ENCODE data around the gene PROKR2.

The PROKR2 gene

DNA sequence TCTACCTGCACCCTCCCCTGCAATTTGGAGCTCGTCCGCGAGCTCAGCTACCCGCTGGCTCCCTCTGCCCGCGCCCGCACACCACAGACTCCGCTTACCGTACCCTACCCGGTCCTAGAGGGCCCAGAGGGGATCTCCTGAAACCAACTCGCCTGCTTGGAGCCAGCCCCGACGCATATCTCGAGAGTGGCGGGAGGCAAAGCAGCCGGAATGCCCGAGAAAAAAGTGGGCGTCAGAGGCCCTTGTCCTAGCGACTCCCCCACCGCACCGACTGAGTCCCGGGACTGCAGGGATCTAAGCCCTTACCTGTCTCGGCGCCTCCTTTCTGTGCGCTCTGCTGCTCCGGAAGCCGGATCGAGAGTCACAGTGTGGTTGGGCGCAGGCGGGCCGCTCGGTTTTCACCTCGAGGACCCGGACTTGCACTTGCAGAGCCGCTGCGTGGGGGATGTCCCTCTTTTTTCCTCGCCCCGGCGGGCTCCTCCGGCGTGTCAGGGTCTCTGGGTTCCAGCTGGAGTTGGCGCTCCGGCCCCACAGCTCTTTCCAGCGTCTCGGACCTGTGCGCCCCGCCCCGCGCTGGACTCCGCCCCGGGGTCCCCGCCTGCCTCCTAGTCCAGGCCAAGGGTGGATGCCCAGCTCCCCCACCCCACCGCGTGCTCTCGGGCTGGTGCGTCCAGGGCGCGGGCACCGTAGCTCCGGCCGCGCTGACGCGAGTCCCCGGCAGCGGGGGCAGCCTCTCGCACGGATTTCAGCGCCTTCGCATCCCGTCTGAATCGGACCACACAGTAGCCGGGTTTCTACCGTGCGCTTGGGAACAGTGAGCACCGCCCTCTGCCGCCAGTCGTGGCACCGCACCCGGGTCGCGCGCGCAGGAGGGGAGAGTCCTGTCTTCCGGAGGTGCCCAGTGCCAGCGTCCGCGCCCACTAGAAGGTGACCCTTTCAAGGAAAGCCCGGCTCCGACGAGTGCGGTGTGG lies at the start of gene PROKR2:
TSS of gene PROKR2 (minus strand) at position 767 of the 971 bp plus-strand sequence. CDS start 2,585 bp downstream, outside the sequence.
- no peak for DNase-seq (ENCODE audit: low spot score)

DNA sequence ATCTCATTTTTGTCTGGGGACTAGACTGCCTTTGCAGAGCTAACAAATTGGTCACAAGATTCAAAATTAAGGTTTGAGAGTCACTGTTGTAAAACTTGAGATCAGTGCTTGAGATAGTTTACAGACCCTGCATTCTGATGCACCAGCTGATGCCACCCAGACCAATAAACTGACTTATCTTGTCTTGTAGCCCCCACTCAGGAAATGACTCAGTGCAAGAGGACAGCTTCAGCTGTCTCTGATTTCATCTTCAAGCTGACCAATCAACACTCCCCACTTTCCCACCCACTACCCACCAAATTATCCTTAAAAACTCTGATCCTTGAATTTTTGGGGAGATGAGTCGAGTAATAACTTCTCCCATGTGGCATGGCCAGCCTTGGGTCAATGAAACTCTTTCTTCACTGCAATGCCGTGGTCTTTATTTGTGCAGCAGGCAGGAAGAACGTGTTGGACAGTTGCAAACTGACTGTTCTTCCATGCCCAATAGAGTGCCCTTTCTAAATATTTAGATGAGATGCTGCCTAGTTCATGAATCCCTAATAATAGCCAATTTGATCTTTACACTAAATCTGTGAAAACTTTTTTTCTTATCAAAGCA lies 48.3 kb upstream of the PROKR2 start:
- DNase-seq (ENCODE audit: low spot score): no peak

DNA sequence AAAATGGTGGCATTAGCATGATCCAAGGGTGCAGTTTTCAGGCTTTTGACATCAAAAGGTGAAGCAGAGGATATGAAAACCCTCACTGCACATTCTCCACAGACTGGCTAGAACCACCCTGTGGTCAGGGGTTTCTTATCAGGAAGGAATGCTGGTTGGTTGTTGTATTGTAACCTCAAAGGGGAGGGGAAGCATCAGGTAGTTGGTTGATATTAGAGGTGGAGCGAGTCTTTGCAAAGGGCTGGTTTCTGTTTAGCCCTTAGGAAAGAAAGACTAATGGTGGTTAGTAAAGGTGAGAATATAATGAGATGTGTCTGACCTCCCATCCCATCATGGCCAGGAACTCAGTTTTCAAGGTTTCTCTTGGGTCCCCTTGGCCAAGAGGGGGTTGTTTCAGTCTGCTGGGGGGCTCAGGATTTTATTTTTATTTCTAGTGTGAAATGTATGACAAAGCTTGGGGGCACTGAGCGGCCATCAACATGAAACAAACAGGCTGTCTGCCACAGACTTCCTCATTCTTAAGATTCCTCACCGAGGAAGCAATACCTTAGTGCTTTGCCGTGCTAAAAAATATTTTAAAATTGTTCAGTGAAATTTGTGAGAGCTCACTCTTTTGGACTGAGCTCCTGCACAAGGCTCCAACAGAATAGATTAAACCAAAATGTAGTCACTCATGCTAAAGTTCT lies 47.5 kb upstream of the PROKR2 start:
- no peak for DNase-seq (ENCODE audit: low spot score)

DNA sequence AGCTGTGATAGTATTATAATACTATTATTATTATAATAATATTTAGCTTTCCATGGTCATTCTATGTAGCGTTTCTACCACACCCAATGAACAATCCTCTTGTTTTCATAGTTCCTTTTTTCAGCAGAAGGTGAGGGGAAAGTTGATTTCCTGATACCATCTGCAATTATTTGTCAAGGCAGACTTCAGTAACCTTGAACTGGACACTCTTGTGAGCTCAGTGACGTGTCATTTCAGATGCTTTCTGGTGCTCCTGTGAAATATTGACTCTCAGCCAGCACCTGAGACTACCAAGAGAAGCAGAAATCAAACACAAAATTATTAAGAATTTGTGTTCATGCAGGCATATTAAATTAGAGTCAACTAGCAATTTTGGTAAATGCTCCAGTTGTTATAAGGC lies 46.0 kb upstream of the PROKR2 start:
- no peak for DNase-seq (ENCODE audit: low spot score)

DNA sequence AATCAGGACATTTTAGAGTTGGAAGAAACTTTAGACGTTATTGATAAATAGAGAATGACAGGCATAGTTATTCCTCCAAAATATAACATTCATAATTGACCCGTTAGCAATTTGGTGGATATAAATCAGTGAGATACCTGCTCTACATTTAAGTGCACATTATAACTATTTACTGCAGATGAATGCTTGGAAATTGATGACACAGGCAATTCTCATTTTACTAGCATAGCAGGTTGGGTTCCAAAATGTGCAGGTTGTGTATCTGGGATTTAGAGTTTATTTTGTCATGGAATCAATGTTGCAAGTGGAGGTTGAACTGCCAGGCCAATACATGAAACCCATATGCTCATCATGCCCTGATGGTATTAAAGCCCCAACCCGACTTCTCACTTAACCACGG lies 44.4 kb upstream of the PROKR2 start:
- no peak for DNase-seq (ENCODE audit: low spot score)

DNA sequence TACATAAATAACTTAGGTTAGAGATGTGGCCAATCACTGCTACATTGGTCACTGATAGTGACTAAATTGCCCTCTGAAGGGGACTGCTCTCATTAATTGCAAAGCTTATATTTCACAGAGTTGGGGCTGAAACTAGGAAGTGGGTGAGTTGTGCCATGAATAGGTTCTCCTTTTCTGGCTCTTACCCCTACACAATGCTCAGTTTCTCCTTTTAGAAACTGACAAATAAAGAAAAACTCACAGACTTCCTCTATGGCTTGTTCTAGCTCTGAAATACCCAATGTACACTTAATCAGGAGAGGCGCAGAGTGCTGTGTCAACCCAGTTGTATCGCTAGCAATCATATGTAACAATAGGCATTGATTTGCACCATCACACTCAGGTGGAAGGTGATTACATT lies 41.2 kb upstream of the PROKR2 start:
- DNase-seq (ENCODE audit: low spot score): no peak

DNA sequence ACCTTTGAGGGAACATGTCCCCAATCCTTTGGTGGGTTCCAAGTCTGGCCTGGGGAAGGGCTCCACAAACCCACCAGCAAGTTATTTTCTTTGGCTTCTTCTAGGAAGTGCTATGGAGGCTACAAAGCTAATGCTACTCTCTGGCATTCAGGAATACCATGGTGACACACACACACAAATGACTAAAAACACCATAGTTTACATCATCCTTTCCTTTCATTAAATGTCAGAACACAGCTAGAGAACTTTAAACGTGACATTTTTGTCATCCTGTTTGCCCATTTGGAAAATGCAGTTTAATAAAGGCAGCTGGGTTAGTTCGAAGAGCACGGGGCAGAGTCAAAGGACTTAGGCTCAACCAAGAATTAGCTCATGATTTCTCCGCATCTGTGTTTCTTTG lies 40.2 kb upstream of the PROKR2 start:
- no peak for DNase-seq (ENCODE audit: low spot score)

DNA sequence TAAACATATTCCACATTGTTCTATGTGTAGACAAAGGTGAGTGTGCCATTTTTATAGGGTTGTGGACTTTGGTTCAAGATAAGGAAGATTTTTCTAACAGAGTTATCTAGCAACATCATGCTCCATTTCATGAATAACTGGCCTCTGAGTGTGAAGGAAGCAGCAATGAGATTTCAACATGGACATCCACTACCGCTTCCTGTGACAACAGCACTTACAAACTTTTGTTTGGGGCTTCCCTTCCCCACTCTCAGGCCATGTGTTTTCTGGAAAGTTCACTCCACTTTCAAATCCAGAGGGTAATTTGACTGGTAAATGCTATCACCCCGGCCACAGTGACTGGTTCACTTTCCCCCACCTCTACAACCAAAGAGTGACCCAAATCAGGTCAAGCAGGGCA lies 38.1 kb upstream of the PROKR2 start:
- no peak for DNase-seq (ENCODE audit: low spot score)

DNA sequence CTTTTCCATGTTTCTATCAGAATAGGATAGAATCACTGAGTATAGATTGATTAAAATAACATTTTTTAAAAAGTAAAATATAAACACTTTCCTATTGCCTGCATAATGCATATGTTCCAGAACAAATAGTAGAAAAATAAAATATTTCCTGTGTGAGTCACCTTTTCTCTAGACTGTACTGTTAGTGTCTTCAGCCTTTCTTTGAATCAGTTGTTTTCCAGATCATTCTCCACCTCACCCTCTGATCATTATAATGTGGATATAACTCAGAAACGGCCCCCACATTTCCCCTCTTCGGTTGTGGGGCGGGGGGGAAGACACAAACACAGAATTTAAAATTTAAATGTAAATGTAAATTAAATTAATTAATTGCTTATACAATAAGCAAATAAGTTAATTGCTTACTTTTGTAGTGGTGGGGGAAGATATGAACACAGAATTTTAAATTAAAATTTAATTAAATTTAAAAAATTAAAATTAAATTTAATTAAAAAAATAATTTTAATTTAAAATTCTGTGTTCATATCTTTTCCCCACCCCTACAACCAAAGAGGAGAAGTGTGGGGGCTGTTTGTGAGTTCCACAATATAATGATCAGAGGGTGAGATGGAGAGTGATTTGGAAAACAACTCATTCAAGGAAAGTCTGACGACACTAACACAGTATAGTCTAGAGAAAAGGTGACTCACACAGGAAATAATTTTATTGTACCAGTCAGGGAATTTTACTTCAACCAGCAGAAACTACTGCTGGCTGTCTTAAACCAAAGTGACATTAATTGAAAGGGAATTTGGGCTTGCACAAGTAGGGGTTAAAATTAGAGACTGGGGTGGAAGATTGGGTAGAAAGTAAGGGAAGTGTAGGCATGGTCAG lies 37.1 kb upstream of the PROKR2 start:
- no peak for DNase-seq (ENCODE audit: low spot score)

DNA sequence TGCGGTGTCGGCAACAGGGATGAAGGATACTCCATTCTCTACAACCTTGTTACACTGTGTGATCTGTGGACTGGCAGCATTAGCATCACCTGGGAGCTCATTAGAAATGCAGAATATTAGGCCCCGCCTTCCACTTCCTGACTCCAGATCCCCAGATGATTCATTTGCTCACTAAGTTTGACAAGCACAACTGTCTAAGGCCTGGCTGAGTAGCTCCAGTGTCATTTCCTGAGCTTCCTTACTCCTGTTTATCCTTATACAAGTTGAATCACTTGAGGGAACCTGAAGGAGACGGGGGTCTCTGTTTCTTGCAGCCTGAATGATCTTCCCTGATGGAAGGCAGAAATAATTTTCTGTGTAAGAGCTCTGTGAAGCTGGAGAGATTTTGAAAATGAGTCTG lies 32.7 kb upstream of the PROKR2 start:
- no peak for DNase-seq (ENCODE audit: low spot score)

DNA sequence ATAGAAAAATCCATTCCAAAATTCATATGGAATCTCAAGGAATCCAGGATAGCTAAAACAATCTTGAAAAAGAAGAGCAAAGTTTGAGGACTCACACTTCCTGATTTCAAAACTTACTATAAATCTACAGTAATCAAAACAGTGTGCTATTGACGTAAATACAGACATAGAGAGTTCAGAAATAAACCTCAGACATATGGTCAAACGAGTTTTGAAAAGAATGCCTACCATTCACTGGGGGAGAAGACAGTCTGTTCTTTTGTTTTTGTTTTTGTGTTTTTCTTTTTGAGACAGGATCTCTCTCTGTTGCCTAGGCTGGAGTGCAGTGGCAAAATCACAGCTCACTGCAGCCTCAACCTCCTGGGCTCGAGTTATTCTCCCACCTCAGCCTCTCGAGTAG lies 25.3 kb upstream of the PROKR2 start:
- no peak for DNase-seq (ENCODE audit: low spot score)

DNA sequence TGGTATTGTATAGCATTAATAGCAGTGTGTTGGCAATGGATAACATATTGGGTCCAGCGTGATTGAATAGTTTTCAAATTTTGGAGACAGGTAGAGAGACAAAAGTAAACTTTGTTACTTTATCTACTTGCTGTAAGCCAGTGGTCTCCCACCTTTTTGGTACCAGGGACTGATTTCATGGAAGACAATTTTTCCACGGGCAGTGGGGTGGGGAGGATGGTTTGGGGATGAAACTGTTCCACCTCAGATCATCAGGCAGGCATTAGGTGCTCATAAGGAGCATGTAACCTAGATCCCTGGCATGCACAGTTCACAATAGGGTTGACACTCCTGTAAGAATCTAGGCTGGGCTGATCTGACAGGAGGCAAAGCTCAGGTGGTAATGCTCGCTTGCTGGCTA lies 14.6 kb upstream of the PROKR2 start:
- DNase-seq (ENCODE audit: low spot score): no peak

DNA sequence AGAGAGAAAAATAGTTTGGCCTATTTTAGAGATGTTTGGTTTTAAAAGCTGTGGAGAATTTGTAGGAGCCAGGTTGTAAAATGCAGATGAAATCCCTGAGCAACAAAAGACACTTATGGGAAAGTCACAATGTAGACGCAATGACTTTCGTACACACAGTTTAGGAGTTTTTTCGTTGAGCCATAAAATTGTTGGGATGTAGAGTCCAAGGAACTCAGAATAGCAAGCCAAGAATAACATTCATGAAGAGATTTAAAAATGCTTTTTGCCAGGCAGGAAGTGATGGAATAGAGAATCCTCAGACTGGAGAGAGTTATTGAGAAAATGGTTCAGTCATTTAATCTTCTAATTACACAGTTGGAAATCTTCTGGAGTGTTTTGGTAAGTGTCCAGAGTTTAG lies 11.5 kb upstream of the PROKR2 start:
- DNase-seq (ENCODE audit: low spot score): no peak

DNA sequence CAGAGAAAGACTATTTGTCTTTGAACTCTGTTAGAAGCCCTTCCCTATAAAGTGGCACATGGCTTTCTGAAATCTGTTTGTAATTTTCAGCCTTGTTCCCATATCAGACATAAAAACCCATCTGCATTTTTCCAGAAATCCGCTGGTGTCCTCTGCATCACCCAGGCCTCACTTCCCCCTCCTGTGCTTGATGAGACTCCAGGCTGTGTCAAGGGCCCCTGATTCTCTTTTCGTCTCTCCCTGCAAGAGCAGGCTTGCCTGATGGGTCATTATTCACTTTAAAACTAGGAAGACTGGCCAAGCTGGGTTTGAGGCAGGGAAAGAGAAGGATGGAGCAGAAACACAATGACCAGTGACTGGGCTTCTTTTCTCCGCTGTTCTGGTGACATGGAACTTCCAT lies 10.6 kb upstream of the PROKR2 start:
- no peak for DNase-seq (ENCODE audit: low spot score)

DNA sequence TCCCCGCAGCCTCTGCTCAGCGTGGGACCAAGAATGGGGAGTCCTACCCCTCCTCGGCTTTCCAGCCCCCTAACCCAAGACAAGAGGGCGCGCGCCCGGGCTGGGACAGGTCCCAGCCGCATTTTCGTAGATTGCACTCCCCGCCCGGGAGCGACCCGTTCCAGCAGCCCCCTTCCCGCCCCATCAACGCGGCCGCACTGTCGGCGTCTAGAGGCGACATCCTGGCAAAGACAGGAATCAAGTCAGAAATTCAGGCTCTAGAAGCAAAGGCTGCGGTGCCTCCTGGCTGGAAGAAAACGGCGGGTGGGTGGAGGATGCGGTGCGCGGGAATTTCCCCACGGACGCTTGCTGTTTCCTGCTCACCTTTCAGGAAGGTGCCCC lies 957 bp downstream of the PROKR2 start:
- no peak for DNase-seq (ENCODE audit: low spot score)

DNA sequence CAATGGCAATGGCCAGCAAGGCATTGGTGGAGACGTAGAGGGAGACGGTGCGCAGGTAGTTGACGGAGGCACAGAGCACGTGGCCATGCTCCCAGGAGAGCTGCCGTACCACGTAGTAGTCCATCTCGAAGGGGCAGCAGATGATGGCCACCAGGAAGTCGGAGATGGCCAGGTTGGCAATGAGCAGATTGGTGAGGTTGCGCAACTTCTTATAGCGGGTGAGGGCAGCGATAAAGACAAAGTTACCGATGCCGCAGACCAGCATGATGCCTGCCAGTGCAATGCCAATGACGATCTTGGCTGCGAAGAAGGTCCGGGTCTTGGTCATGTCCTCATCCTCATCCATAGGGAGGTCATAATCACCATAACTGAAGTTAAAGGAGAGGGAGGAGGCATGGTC lies 2.8 kb downstream of the PROKR2 start:
- DNase-seq (ENCODE audit: low spot score): no peak

DNA sequence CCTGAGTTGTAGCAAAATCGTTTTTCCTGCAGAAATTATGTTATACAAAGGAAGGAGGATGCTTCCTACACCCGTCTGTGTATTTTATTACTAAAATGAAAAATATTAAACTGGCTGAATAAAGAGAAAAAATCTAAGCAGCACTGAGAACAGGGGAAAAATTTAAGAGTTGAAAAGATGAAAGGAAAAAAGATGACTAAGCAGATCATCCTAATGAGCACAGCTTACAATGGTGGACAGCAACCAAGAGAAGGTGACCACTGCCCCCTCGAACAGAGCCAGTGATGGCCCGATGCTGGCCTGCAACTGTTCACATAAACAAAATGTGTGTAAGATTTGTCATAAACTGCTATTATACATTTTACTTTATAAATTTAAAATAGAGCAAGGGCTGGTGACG lies 4.2 kb downstream of the PROKR2 start:
- no peak for DNase-seq (ENCODE audit: low spot score)

DNA sequence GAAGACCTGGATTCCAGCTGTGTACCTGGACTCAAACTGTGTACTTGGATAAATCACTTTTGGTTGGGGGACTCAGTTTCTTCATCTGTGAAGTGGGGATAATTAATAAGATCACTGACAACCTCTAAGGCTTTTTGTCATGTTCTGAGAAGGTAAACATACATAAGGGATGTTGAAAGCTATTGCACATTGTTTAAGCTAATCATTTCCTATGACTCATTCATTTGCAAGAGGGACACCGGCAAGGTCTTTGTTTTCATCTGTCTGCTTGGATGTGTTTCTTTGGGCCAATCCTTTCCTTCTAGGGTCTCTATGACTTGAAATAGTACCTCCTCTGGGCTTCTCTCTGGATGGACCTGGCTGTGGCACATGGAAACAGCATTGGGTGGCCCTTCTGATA lies 6.8 kb downstream of the PROKR2 start:
- no peak for DNase-seq (ENCODE audit: low spot score)

DNA sequence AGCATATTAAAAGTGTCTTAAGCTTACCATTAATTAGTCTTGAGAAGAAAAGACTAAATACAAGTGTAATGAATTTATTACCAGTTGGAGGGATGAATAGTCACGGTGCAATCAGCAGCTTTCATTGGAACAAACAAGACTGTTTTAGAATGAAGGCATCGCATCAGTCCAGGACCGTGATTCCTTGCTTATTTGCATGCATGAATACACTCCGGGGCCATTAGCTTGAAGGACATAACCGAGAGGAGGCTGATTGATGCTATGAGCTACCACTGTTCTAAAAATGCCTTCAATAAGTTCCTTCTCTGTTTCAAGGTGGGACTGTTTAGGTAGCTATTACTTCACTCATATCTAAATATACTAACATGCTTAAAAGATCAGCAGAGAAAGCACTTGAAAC lies 17.9 kb downstream of the PROKR2 start:
- DNase-seq (ENCODE audit: low spot score): no peak

DNA sequence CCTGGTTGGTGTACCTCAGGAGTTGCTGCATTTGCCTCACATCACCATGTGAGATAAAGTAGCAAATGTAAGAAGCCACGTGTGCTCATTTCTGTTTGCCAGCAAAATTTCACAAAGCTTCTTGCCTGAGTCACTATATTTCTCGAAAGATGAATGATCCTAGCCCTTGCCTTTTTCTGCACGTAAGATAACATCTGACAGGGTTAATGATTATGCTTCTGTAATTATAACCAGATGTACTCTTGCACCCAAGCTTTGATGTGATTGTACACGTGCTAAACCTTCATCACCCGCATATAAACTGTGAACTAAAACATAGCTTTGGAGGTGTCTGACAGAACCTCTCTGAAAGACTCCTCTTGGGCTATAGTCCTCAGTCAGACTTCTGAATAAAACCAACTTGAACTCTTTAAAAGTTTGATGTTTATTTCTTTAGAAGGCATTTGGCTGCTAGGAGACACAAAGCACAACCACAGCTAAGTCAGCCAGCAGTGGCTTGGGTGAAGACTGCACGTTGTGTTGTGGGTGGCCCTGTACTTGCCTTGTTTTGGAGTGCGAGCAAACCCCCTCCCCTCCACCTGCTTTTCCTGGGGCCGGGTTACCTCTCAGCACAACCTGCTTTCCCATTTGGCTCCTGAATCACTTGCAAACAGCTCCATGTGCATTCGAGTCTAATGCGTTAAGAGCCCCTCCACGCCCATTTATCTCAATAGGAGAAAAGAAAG lies 19.3 kb downstream of the PROKR2 start:
- DNase-seq (ENCODE audit: low spot score): no peak

DNA sequence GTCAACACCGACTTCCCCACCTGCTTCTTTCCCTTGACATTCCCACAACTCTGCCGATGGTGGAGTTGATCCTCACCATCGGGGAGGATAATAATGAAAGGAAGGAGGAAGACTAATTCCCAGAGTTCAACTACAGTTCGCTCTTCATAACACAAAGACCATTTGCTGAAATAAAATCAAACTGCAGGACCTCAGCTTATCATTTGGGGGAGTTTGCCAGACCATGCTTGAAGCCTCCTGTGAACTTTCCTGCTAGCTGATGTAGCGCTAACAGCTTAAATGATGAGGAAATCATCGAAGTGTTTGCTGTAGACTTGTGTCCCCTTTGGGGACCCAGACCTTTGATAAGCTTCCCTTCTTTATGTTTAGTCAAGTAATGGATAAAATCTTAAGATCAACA lies 26.2 kb downstream of the PROKR2 start:
- no peak for DNase-seq (ENCODE audit: low spot score)
